MM.1S (cell line): Measurements from ENCODE around the gene FGFRL1.

ENCODE experiments used
- DNase-seq: peaks from one replicate; pipeline ENCODE4 v3.0.0-alpha.2; 2015
- H2AFZ ChIP-seq: fragments of 300-600 bp; sonication (generic); 2 replicates; pipeline ENCODE4 v1.6.0; 2016; ENCODE audit warnings: antibody characterized with exemption, low read length
- H3F3A ChIP-seq: fragments of 300-600 bp; sonication (generic); 2 replicates; pipeline ENCODE4 v1.6.1; 2016; ENCODE audit warnings: mild to moderate bottlenecking, antibody characterized with exemption, low read length, moderate library complexity, mixed read lengths; ENCODE audit not compliant: insufficient read depth
- H3K27ac ChIP-seq: fragments of 300-600 bp; sonication (generic); 2 replicates; pipeline ENCODE4 v1.5.1; 2016; ENCODE audit warnings: mild to moderate bottlenecking, low read length
- H3K27me3 ChIP-seq: fragments of 300-600 bp; sonication (generic); replicated peaks from 2 replicates; pipeline ENCODE4 v1.6.0; 2016; ENCODE audit warnings: low read length; ENCODE audit not compliant: insufficient read depth
- H3K36me3 ChIP-seq: fragments of 300-600 bp; sonication (generic); replicated peaks from 2 replicates; pipeline ENCODE4 v1.6.1; 2016; ENCODE audit warnings: mild to moderate bottlenecking, low read length, mixed read lengths; ENCODE audit not compliant: insufficient read depth
- H3K4me1 ChIP-seq: fragments of 300-600 bp; sonication (generic); 2 replicates; pipeline ENCODE4 v1.6.1; 2016; ENCODE audit warnings: low read length, mixed read lengths
- H3K4me2 ChIP-seq: fragments of 300-600 bp; sonication (generic); 2 replicates; pipeline ENCODE4 v1.6.0; 2016; ENCODE audit warnings: low read depth, low read length
- H3K4me3 ChIP-seq: fragments of 300-600 bp; sonication (generic); 2 replicates; pipeline ENCODE4 v1.5.1; 2016; ENCODE audit warnings: low read length, mixed read lengths
- H3K79me2 ChIP-seq: fragments of 300-600 bp; sonication (generic); 2 replicates; pipeline ENCODE4 v1.6.1; 2016; ENCODE audit warnings: mixed run types, low read length, mixed read lengths
- H3K9ac ChIP-seq: fragments of 300-600 bp; sonication (generic); 2 replicates; pipeline ENCODE4 v1.6.1; 2016; ENCODE audit warnings: low read length, mixed read lengths
- H3K9me2 ChIP-seq: fragments of 300-600 bp; sonication (generic); replicated peaks from 2 replicates; pipeline ENCODE4 v1.6.1; 2016; ENCODE audit warnings: mild to moderate bottlenecking, low read length, mixed read lengths; ENCODE audit not compliant: insufficient read depth
- H3K9me3 ChIP-seq: fragments of 300-600 bp; sonication (generic); replicated peaks from 2 replicates; pipeline ENCODE4 v1.6.1; 2016; ENCODE audit warnings: mild to moderate bottlenecking, low read length, mixed read lengths; ENCODE audit not compliant: insufficient read depth
- H4K20me1 ChIP-seq: fragments of 300-600 bp; sonication (generic); 2 replicates; pipeline ENCODE4 v1.6.1; 2016; ENCODE audit warnings: mild to moderate bottlenecking, low read length, moderate library complexity, mixed read lengths; ENCODE audit not compliant: insufficient read depth
- EZH2 ChIP-seq: fragments of 300-600 bp; sonication (generic); optimal IDR thresholded peaks from 2 replicates; pipeline ENCODE3; 2017; ENCODE audit warnings: low read depth, mild to moderate bottlenecking, antibody characterized with exemption, low read length, mixed read lengths
- EZH2phosphoT487 ChIP-seq: fragments of 300-600 bp; sonication (generic); IDR thresholded peaks from 2 replicates; pipeline ENCODE4 v1.6.1; 2018; ENCODE audit warnings: antibody characterized with exemption, low read length
- TF ChIP-seq, protein P1 (sequence below): fragments of 300-600 bp; sonication (generic); IDR thresholded peaks from 2 replicates; pipeline ENCODE4 v1.5.1; 2016; ENCODE audit warnings: antibody characterized with exemption, low read length, mixed read lengths

Gene FGFRL1

GRCh38 chr4:1069394-1069793 lies 58.0 kb downstream of the FGFRL1 start:
- no peak overlapping the region for H3K9ac ChIP-seq
- H3K27ac ChIP-seq, result no peak overlapping the region
- no peaks in the 10 kb centered on the region for H3K36me3 ChIP-seq
- H3F3A ChIP-seq, result no peaks in the 10 kb centered on the region
- H2AFZ ChIP-seq, result no peak overlapping the region
- no peaks in the 10 kb centered on the region for H3K4me1 ChIP-seq
- no peak for DNase-seq
- H3K4me2 ChIP-seq, result no peak overlapping the region
- H3K79me2 ChIP-seq, result no peaks in the 10 kb centered on the region
- no peaks in the 10 kb centered on the region for H4K20me1 ChIP-seq
- no peaks in the 10 kb centered on the region for H3K9me3 ChIP-seq
- no peak for TF ChIP-seq EZH2
- TF ChIP-seq, protein P1, sequence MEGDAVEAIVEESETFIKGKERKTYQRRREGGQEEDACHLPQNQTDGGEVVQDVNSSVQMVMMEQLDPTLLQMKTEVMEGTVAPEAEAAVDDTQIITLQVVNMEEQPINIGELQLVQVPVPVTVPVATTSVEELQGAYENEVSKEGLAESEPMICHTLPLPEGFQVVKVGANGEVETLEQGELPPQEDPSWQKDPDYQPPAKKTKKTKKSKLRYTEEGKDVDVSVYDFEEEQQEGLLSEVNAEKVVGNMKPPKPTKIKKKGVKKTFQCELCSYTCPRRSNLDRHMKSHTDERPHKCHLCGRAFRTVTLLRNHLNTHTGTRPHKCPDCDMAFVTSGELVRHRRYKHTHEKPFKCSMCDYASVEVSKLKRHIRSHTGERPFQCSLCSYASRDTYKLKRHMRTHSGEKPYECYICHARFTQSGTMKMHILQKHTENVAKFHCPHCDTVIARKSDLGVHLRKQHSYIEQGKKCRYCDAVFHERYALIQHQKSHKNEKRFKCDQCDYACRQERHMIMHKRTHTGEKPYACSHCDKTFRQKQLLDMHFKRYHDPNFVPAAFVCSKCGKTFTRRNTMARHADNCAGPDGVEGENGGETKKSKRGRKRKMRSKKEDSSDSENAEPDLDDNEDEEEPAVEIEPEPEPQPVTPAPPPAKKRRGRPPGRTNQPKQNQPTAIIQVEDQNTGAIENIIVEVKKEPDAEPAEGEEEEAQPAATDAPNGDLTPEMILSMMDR, result no peak
- TF ChIP-seq EZH2phosphoT487, result no peak
- H3K27me3 ChIP-seq, result peaks cover 6% of the 10 kb centered on the region; the same call in 1 of the 2 replicates
- no peaks in the 10 kb centered on the region for H3K9me2 ChIP-seq
- no peak overlapping the region for H3K4me3 ChIP-seq

DNA sequence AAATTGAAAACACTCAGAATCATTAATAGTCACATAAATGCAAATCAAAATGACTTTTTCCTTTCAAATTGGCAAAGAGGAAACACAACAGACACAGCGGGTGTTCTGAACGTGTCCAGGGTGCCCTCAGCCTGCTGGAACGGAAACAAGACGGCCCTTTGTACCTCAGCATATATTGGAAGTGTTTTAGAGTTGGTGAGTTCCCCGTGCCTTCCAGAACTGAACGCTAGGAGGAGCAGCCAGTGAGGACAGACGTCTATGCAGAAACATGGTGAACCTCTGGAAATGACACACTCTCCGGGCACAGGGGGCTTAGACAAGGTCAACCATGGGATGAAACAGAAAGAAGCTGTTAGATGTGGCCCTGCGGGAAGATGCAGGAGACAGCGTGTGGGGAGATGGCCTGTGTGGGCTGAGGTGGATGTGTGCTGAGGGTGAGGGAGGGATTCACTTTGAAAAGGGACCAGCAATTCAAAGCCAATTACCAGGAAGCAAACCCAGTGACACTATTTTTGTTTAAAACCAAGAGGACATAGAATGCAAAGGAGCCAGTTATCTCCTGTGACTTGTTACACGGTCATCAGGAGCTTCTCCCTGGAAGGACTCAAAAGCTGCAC lies 61.5 kb downstream of the FGFRL1 start:
- Histone ChIP-seq H4K20me1 (no peaks in the 10 kb centered on the region), H2AFZ (no peak overlapping the region), H3K36me3 (no peaks in the 10 kb centered on the region)

GRCh38 chr4:1074077-1074476 lies 62.7 kb downstream of the FGFRL1 start:
- no peaks in the 10 kb centered on the region for H3K79me2 ChIP-seq
- no peaks in the 10 kb centered on the region for H3F3A ChIP-seq
- DNase-seq, result no peak
- H3K4me1 ChIP-seq, result no peaks in the 10 kb centered on the region
- H3K27ac ChIP-seq, result no peak overlapping the region
- H3K9me3 ChIP-seq, result no peaks in the 10 kb centered on the region
- no peaks in the 10 kb centered on the region for H4K20me1 ChIP-seq
- H3K36me3 ChIP-seq, result no peaks in the 10 kb centered on the region
- H3K27me3 ChIP-seq, result peaks cover 6% of the 10 kb centered on the region; the same call in 1 of the 2 replicates
- no peak overlapping the region for H2AFZ ChIP-seq
- no peak for TF ChIP-seq EZH2phosphoT487
- TF ChIP-seq, protein P1, result no peak
- H3K4me2 ChIP-seq, result no peak overlapping the region
- H3K4me3 ChIP-seq, result no peak overlapping the region
- no peak overlapping the region for H3K9ac ChIP-seq
- no peaks in the 10 kb centered on the region for H3K9me2 ChIP-seq

More for the DNA sequence above, 61.5 kb downstream of the FGFRL1 start:
- H3K9me2 ChIP-seq, result no peaks in the 10 kb centered on the region
- no peak overlapping the region for H3K27ac ChIP-seq
- H3K27me3 ChIP-seq, result peaks cover 6% of the 10 kb centered on the region; the same call in 1 of the 2 replicates
- H3K4me3 ChIP-seq, result no peak overlapping the region
- H3K4me1 ChIP-seq, result no peaks in the 10 kb centered on the region
- no peak overlapping the region for H3K9ac ChIP-seq
- no peaks in the 10 kb centered on the region for H3F3A ChIP-seq
- H3K4me2 ChIP-seq, result no peak overlapping the region
- DNase-seq, result peak; percentile 12
- TF ChIP-seq, protein P1, result peak; percentile 42
- no peak for TF ChIP-seq EZH2phosphoT487
- no peaks in the 10 kb centered on the region for H3K9me3 ChIP-seq
- no peaks in the 10 kb centered on the region for H3K79me2 ChIP-seq
